HG03175 (cell line): ENCODE results near the gene ABHD8.
"Not testable (repeated sequence)": the region's sequence is repeated elsewhere in the genome, so short reads cannot be mapped to it uniquely, and the experiment has no call there.

Experiments used
- ATAC-seq: cut with Tn5 transposase; IDR thresholded peaks from one replicate; pipeline ENCODE4 v1.9.1; 2021; ENCODE audit warnings: mild to moderate bottlenecking, moderate library complexity; ENCODE audit not compliant: unreplicated experiment

Gene ABHD8

DNA sequence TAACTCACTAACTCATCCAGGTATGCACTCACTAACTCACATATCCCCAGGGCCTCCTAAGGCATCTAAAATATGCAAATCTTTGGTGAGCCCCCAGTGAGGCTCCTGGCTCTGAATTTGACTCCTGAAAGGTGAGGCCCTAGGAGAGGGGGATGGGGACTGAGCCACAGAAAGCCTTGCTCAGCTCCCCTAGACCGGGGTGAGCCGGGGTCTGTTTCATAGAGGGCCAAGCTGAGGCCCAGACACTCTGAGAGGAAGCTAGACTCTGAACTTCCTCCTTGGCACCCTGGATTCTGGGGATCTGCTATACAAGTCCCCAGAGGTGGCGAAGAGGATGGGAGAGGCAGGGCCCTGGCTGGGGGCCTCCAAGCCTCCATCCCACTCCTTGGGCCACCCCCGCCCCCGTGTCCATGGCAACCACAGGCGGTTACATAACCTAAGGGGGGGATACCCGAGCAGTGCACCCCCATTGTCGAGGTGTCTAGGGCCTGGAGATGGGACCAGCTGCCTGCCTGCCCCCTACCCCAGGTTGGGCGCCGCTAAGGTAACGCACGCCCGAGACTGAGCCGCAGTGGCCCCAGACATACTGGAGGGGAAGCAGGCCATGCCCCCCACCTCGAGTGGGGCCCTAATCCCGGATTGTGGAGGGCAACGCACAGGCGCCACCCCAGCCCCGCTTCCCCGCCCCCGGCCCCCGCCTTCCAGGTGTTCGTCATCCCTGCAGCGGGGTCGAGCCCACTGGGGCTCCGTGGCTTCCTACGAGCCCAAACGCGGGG, 646 bp downstream of the ABHD8 start:
- no peak for ATAC-seq

DNA sequence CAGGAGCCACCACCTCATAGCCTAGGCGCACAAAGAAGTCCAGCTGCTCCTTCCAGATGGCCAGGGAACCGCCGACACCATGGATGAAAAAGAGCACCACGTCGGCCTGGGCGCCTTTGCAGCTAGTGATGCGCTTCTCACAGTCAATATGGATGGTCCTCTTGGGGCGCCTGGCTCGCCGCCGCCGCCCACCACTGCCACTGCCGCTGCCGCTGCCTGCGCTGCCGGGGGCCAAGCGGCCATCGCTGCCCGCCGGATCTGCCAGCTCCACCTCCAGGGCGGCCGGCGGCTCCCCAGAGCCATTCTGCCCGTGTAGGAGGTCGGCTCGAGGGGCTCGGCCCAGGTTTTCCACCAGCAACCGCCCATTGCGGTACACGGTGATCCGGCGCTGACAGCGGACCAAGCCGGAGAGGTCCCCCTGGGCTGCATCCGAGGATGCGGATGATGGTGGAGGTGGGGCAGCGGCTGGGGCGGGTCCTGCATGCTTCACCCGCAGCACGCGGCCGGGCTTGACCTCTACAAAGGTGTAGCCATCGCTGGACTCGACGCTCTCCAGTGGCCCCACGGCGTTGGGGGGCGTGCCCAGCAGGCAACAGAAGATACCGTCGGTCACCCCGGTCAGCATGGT, 2.1 kb downstream of the ABHD8 start:
- ATAC-seq: no peak

DNA sequence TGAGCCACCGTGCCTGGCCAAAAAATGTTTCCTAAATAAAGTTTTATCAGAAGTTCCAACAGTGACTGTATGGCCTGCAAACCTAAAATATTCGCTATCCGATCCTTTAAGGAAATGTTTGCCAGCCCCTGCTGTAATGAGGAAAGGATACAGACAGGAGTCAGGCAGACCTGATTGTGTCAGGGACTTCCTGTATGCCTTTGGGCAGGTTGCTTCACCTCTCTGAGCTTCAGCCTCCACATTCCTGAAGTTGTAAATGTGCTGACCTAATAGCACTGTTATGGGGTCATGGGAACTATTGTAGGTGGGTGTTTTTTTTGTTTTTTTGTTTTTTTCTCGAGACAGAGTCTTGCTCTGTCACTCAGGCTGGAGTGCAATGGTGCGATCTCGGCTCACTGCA, 6.2 kb downstream of the ABHD8 start:
- ATAC-seq: no peak

GRCh38 chr19:17296273-17296672, 7.0 kb downstream of the ABHD8 start:
- ATAC-seq: no peak

DNA sequence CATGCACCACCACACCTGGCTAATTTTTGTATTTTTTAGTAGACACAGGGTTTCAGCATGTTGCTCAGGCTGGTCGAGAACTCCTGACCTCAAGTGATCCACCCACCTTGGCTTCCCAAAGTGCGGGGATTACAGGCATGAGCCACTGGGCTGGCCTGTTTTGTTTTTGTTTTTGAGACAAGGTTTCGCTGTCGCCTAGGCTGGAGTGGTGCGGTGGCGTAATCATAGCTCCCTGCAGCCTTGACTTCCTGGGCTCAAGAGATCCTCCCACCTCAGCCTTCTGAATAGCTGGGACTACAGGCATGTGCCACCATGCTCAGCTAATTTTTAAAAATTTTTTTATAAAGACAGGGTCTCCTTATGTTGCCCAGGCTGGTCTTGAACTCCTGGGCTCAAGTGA, 7.7 kb downstream of the ABHD8 start:
- not testable (repeated sequence) for ATAC-seq

GRCh38 chr19:17294051-17294891, 9.0 kb downstream of the ABHD8 start:
- no peak for ATAC-seq

DNA sequence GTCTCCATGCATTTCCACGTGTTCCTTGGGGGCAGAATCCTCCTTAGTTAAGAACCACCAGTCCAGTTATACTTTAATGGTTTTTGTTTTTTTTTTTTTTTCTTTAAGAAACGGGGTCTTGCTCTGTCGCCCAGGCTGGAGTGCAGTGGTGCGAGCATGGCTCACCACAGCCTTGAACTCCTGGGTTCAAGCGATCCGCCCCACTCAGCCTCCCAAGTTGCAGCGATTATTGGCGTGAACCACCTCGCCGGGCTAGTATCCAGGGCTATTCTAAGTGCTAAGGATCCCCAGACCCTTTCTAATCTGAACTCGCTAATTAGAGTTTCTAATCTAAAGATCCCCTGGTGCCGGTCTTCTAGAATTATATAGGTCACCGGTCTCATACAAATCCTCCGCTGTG, 9.6 kb downstream of the ABHD8 start:
- no peak for ATAC-seq

DNA sequence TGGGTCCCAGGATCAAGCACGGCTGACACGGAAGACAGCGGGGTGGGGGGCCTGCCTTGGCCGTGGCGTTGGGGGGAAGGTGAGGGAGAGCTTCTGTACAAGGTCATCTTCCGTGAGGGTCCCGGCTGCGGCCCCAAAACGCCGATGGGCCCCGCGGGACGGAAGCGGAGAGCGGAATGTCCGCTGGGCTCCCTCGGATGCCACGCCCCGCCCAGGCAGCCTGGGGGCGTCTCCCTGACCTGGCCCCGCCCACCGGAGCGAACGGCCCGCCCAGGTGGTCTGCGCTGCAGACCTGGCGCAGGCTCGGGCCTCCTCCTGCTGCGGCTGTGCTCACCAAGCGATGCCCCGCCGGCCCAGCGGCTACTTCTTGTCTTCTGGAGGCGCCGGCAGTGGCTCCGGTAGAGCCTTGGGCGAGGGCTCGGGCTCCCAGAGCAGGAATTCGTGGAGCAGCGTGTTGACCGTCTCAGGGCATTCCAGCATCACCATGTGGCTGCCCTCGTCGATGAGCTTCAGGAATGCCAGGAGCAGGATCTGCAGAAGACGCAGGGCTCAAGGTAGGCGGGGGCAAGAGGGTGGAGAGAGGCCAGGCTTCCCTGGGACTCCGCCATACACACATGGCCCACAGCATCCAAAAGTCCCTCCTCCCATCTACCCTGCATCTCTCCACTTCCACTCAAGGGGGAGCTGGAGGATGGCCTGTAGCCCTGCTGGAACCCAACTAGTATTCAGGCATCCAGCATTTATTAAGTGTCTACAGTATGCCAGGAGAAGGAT, 10.7 kb downstream of the ABHD8 start:
- peak; percentile 85 for ATAC-seq

DNA sequence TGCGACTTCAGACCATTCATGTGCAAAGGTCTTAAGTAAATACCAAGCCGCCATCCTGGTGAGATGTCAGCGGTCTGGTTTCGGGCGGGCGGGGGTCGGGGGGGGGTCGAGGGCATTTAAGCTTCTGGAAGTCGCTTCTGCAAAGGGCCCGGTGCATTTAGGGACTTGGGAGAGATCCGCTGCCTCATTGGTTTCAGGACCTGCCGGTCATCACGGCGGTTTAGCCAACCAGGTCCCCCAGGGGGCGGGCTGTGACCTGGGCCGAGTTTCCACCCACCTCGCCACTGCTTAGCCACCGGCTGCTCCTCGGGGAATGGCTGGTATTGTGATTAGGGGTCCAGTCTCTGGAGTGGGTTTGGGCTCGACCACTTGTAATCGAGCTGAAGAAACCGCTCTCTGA, 13.7 kb downstream of the ABHD8 start:
- ATAC-seq: no peak

DNA sequence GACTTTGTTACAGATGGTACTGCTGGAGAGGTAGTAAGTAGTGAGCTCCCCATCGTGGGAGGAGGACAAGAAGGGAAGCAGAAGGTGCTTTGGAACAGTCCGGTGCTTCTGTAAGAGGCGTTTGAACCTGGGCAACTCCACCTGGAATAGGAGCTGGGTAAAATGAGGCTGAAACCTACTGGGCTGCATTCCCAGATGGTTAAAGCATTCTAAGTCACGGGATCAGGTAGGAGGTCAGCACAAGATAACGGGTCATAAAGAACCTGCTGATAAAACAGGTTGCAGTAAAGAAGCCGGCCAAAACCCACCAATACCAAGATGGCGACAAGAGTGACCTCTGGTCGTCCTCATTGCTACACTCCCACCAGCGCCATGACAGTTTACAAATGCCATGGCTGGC, 16.5 kb downstream of the ABHD8 start:
- ATAC-seq: no peak

GRCh38 chr19:17286263-17286662, 17.0 kb downstream of the ABHD8 start:
- no peak for ATAC-seq

- no peak for ATAC-seq
Observed at GRCh38 chr19:17285415-17286135, 17.6 kb downstream of the ABHD8 start.

- no peak for ATAC-seq
Observed at GRCh38 chr19:17283504-17283996, 19.7 kb downstream of the ABHD8 start.

DNA sequence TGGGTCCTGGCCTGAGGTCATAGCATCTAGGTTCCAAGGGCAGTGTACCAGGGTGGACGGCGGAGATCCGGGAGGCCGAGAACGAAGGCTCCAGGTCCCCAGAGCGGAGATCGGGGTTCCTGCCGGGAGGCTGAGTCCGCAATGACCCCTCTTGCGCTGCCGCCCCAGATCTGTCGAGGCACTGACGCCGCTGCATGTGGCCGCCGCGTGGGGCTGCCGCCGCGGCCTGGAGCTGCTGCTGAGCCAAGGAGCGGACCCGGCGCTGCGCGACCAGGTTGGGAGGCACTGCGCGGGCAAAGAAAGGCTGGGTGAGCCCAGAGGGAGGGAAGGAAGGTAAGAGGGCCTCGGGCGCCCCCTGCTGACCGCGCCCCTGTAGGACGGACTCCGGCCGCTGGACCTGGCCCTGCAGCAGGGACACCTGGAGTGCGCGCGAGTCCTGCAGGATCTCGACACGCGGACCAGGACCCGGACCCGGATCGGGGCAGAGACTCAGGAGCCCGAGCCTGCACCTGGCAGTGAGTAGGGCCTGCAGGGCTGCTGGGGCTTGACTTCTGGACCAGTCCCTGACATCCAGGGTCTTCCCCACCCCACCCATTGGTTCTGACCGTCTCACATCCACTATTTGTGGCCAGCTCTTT, 20.6 kb downstream of the ABHD8 start:
- ATAC-seq: peak; percentile 64

GRCh38 chr19:17281391-17282304, 21.6 kb downstream of the ABHD8 start, which contains the start of gene ANKLE1:
Gene ANKLE1 (plus strand): TSS chr19:17281901. CDS start chr19:17281921, 20 bp downstream.
- no peak for ATAC-seq

DNA sequence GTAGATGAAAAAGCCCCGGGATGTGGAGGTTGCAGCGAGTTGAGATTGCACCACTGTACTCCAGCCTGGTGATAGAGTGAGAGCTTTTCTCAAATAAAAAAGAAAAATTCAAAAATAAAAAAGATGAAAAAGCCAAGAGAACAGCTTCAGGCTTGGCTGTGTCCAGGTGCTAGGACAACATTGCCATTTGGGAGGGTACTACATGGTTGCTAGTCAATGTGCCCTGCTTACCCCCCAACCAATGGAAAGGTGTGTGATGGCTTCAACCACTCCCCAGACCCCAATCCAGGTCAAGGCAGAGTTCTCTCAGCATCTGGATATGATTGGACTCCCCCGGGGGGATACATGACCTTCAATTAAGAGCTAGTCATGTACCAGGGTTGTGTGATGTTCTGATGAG, 23.8 kb downstream of the ABHD8 start:
- ATAC-seq: no peak

DNA sequence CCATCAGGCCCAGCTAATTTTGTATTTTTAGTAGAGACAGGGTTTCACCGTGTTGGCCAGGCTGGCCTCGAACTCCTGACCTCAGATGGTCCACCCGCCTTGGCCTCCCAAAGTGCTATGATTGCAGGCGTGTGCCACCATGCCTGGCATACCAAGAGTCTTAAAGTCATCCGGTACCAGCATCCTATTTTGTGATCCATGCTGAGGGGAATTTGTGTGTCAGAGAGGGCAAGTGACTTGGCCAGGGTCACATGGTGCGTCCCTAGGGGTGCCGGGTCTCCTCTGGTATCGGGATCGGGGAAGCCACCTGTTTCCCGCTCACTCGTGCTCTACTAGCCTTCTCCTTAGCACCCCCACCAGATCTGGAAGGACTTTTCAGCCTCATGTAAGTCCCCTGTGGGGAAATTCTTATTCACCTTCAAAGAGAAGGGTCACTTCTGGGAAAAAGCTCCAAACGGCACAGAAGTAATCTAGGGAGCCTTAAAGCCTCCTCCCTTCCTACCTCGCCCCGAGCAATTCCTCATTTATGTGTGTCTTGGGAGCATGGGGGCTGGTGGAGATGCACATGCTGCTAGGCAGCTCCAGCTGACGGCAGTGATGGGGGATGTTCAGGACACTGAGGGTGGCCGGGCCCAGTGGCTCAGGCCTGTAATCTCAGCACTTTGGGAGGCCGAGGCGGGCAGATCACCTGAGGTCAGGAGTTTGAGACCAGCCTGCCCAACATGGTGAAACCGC, 27.6 kb downstream of the ABHD8 start:
- no peak for ATAC-seq

- not testable (repeated sequence) for ATAC-seq
Observed at GRCh38 chr19:17274892-17275291, 28.3 kb downstream of the ABHD8 start.
